HCT116 (cell line): ENCODE data around the gene ATP6V1B1. TPM values are rescaled to one million over a fixed set of nuclear protein-coding genes. Genes with fewer than 3 reads are reported as not detected.

Source experiments
- ATAC-seq: fragments of 200-7000 bp; cut with Tn5 transposase; 2 replicates; pipeline ENCODE4 v1.9.1; 2020; ENCODE audit warnings: mild to moderate bottlenecking, moderate library complexity
- BruUV-seq: library from RNA; stranded (reverse); fragments of 400-500 nt; replicated peaks from 2 replicates; lab custom pipeline; 2021; lab: Mats Ljungman, UMichigan
- CTCF ChIA-PET: fragments of 300-600 bp; sonication (Branson Sonifier 250); formaldehyde crosslinking; loops from one replicate; lab custom pipeline; 2021; ENCODE audit warnings: antibody characterized with exemption; lab: Charles Lee
- POLR2A ChIA-PET: fragments of 300-600, 350-600 bp; sonication (Branson Sonifier 250); formaldehyde crosslinking; loops from one replicate; lab custom pipeline; 2021; ENCODE audit warnings: antibody characterized with exemption; lab: Charles Lee
- RAD21 ChIA-PET, 2 experiments: fragments of 300-600 bp; sonication (Branson Sonifier 250); formaldehyde crosslinking; loops; one replicate each; lab custom pipeline; 2023; ENCODE audit warnings: low total read pairs in 2 of 2; ENCODE audit not compliant: uncharacterized antibody in 2 of 2, unreplicated experiment in 2 of 2, low non-redundant PET in 1 of 2; lab: Charles Lee
- DNase-seq: peaks from one replicate; pipeline ENCODE4 v3.0.0-alpha.2; 2010; ENCODE audit warnings: low read depth, low spot score
- H2AFZ ChIP-seq: fragments of 200-600 bp; shearing (Covaris generic), sonication (generic); 2 replicates; pipeline ENCODE4 v1.6.1; 2017; ENCODE audit warnings: low read depth, mixed run types, mixed read lengths, antibody characterized with exemption, low read length; ENCODE audit not compliant: poor library complexity, severe bottlenecking
- H3K27ac ChIP-seq: 2 replicates; pipeline ENCODE4 v1.5.1; 2012; ENCODE audit warnings: low read depth, low read length
- H3K27me3 ChIP-seq: fragments of 200-600 bp; sonication (generic); 2 replicates; pipeline ENCODE4 v1.6.1; 2016; ENCODE audit warnings: mixed run types, low read length, mixed read lengths; ENCODE audit not compliant: insufficient read depth
- H3K36me3 ChIP-seq, 2 experiments: fragments of 200-500 bp in 1 of 2; fragments of 200-600 bp in 1 of 2; sonication (Bioruptor generic) in 1 of 2; sonication (generic) in 1 of 2; 2 replicates each; pipeline versions ENCODE4 v1.5.1 to v1.6.1; 2014 to 2016; ENCODE audit warnings: low read length in 2 of 2, inconsistent platforms in 1 of 2, mixed read lengths in 1 of 2, mixed run types in 1 of 2; ENCODE audit not compliant: insufficient read depth in 2 of 2, control insufficient read depth in 1 of 2
- H3K4me1 ChIP-seq, 2 experiments: fragments of 200-600 bp in 1 of 2; sonication (generic) in 1 of 2; 2 replicates each; pipeline versions ENCODE4 v1.5.1 to v1.6.1; 2012 to 2017; ENCODE audit warnings: low read length in 2 of 2, inconsistent platforms in 1 of 2, mild to moderate bottlenecking in 1 of 2, mixed read lengths in 1 of 2, mixed run types in 1 of 2, moderate library complexity in 1 of 2; ENCODE audit not compliant: insufficient read depth in 2 of 2, control insufficient read depth in 1 of 2
- H3K4me2 ChIP-seq: fragments of 200-600 bp; sonication (generic); 2 replicates; pipeline ENCODE4 v1.6.1; 2017; ENCODE audit warnings: mixed run types, low read length, mixed read lengths
- H3K4me3 ChIP-seq, 2 experiments: fragments of 200-600 bp in 1 of 2; sonication (generic) in 1 of 2; replicated peaks in 1 of 2; 2 replicates each; pipeline ENCODE4 v1.5.1; 2011 to 2016; ENCODE audit warnings: low read length in 2 of 2, control low read depth in 1 of 2, low read depth in 1 of 2, mild to moderate bottlenecking in 1 of 2, mixed read lengths in 1 of 2, mixed run types in 1 of 2
- H3K79me2 ChIP-seq: fragments of 200-600 bp; sonication (generic); 2 replicates; pipeline ENCODE4 v1.6.1; 2017; ENCODE audit warnings: mild to moderate bottlenecking, mixed run types, low read length, moderate library complexity, mixed read lengths; ENCODE audit not compliant: insufficient read depth
- H3K9ac ChIP-seq: fragments of 200-600 bp; sonication (generic); 2 replicates; pipeline ENCODE4 v1.6.1; 2016; ENCODE audit warnings: low read length, mixed read lengths
- H3K9me2 ChIP-seq: fragments of 200-600 bp; sonication (generic), shearing (Covaris generic); 2 replicates; pipeline ENCODE4 v1.6.1; 2017; ENCODE audit warnings: mixed run types, mild to moderate bottlenecking, moderate library complexity; ENCODE audit not compliant: insufficient read depth
- H3K9me3 ChIP-seq, 2 experiments: fragments of 200-500 bp in 1 of 2; fragments of 200-600 bp in 1 of 2; sonication (Bioruptor generic) in 1 of 2; sonication (generic) in 1 of 2; 2 replicates each; pipeline ENCODE4 v1.6.1; 2014 to 2017; ENCODE audit warnings: low read length in 2 of 2, mixed read lengths in 2 of 2, inconsistent platforms in 1 of 2, low read depth in 1 of 2, mild to moderate bottlenecking in 1 of 2, mixed run types in 1 of 2, moderate library complexity in 1 of 2; ENCODE audit not compliant: control insufficient read depth in 1 of 2, insufficient read depth in 1 of 2
- H4K20me1 ChIP-seq: fragments of 200-600 bp; sonication (generic), shearing (Covaris generic); 2 replicates; pipeline ENCODE4 v1.6.1; 2017; ENCODE audit warnings: mixed run types, mild to moderate bottlenecking, moderate library complexity; ENCODE audit not compliant: insufficient read depth
- CBX3 ChIP-seq: IDR thresholded peaks from 2 replicates; pipeline ENCODE4 v1.6.1; 2012; ENCODE audit warnings: low read depth
- CEBPB ChIP-seq: IDR thresholded peaks from 2 replicates; pipeline ENCODE4 v1.6.1; 2012; ENCODE audit warnings: low read depth
- FOSL1 ChIP-seq: IDR thresholded peaks from 2 replicates; pipeline ENCODE4 v1.6.1; 2012; ENCODE audit warnings: low read depth
- TCF7L2 ChIP-seq: IDR thresholded peaks from 2 replicates; pipeline ENCODE4 v1.7.0; 2011; ENCODE audit warnings: borderline replicate concordance, inconsistent platforms; ENCODE audit not compliant: insufficient read depth, insufficient read length; ENCODE audit errors: extremely low read depth
- ZNF274 ChIP-seq: fragments of 200-500 bp; sonication (Bioruptor generic); IDR thresholded peaks from 2 replicates; pipeline ENCODE4 v1.6.1; 2014; ENCODE audit warnings: mild to moderate bottlenecking, low read depth, low read length, inconsistent platforms
- intact Hi-C: fragments of 100-400 bp; cut with micrococcal nuclease; formaldehyde crosslinking; loops from 2 replicates; pipeline ENCODE4 v1.10.0; 2022
- total RNA-seq: library from RNA; stranded (reverse); gene quantifications from one replicate; pipeline ENCODE4 v1.2.1, GENCODE V29; 2021; ENCODE audit not compliant: unreplicated experiment
- TF ChIP-seq, protein P1 (sequence below), 3 experiments: fragments of 200-600 bp in 1 of 3; sonication (generic) in 1 of 3; IDR thresholded peaks in 2 of 3; conservative IDR thresholded peaks in 1 of 3; 2 replicates each; pipeline ENCODE4 v1.5.1; 2012 to 2017; ENCODE audit warnings: low read depth in 2 of 3, low read length in 2 of 3, antibody characterized with exemption in 1 of 3, borderline replicate concordance in 1 of 3, control low read depth in 1 of 3, mild to moderate bottlenecking in 1 of 3, mixed read lengths in 1 of 3, mixed run types in 1 of 3, moderate library complexity in 1 of 3; ENCODE audit not compliant: insufficient read depth in 1 of 3
- TF ChIP-seq, protein P2 (sequence below): IDR thresholded peaks from 2 replicates; pipeline ENCODE4 v1.6.1; 2012

The ATP6V1B1 gene
- total RNA-seq, 1 experiment from 2014 or later, result 0.74 TPM

DNA sequence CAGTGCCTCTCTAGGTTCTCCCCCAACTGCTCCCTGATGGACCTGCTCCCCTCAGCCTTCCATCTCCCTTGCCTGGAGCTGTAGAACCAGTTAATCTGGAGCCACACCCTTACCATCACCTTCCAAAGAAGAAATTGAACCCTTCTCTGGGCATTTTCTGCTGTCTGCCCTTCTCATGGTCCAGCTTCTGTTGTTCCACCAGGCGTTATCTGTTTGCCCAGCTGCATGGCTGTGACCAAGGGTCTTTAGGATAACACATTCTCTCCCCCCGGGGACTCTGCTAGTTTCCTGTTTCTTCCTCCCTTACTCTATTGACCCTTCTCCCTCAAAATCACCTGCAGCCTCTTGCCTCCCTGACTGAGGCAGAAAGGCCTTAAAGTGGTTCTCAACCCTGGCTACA, 39.5 kb downstream of the ATP6V1B1 start:
- no peak for DNase-seq
- Histone ChIP-seq H3K9me3 (no peaks in the 10 kb centered on the region), H3K79me2 (no peaks in the 10 kb centered on the region)
- TF ChIP-seq FOSL1, result no peak
- TF ChIP-seq, protein P1, sequence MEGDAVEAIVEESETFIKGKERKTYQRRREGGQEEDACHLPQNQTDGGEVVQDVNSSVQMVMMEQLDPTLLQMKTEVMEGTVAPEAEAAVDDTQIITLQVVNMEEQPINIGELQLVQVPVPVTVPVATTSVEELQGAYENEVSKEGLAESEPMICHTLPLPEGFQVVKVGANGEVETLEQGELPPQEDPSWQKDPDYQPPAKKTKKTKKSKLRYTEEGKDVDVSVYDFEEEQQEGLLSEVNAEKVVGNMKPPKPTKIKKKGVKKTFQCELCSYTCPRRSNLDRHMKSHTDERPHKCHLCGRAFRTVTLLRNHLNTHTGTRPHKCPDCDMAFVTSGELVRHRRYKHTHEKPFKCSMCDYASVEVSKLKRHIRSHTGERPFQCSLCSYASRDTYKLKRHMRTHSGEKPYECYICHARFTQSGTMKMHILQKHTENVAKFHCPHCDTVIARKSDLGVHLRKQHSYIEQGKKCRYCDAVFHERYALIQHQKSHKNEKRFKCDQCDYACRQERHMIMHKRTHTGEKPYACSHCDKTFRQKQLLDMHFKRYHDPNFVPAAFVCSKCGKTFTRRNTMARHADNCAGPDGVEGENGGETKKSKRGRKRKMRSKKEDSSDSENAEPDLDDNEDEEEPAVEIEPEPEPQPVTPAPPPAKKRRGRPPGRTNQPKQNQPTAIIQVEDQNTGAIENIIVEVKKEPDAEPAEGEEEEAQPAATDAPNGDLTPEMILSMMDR (IDR thresholded peaks at IDR 0.05 in 2 of 3, conservative IDR thresholded peaks at IDR 0.05 in 1 of 3; ENCODE audit: borderline replicate concordance in 1 of 3, insufficient read depth in 1 of 3, low read depth in 2 of 3, low read length in 2 of 3), result no peak
- TF ChIP-seq CBX3, result no peak
- TF ChIP-seq, protein P2, sequence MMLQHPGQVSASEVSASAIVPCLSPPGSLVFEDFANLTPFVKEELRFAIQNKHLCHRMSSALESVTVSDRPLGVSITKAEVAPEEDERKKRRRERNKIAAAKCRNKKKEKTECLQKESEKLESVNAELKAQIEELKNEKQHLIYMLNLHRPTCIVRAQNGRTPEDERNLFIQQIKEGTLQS, result no peak
- no peak for TF ChIP-seq TCF7L2
- no peak for TF ChIP-seq CEBPB
- TF ChIP-seq ZNF274, result no peak
- TF ChIP-seq, all 23 proteins: peak for 0
- Histone ChIP-seq H3K9ac (no peak overlapping the region), H3K27me3 (no peaks in the 10 kb centered on the region), H3K27ac (no peak overlapping the region), H3K36me3 (no peaks in the 10 kb centered on the region), H3K9me2 (no peaks in the 10 kb centered on the region), H3K4me1 (peaks cover 7 to 21% of the 10 kb centered on the region in 2 experiments; a peak in 3 of 4 replicates), H3K4me2 (no peak overlapping the region), H2AFZ (no peak overlapping the region), H4K20me1 (no peaks in the 10 kb centered on the region), H3K4me3 (no peak overlapping the region)
- no TSS peak for BruUV-seq
- ChIA-PET POLR2A (no interaction called here), CTCF (no interaction called here), RAD21 (no interaction called here)
- ATAC-seq, result no peak
- intact Hi-C loops, result no loop called here
